Nephron progenitor cell (in vitro differentiated cells): ENCODE measurements around the gene TUBAL3.
"Not testable (repeated sequence)": the region's sequence is repeated elsewhere in the genome, so short reads cannot be mapped to it uniquely, and the experiment has no call there.

Experiments
- DNase-seq: peaks from one replicate; pipeline ENCODE4 v3.0.0; 2021
- H3K27ac Mint-ChIP-seq: 2 replicates; pipeline ENCODE4 v1.8.0; 2021; ENCODE audit warnings: mild to moderate bottlenecking, moderate library complexity, mixed read lengths
- H3K27me3 Mint-ChIP-seq: 2 replicates; pipeline ENCODE4 v1.8.0; 2021; ENCODE audit warnings: mild to moderate bottlenecking, low read depth, mixed read lengths; ENCODE audit not compliant: poor library complexity
- H3K36me3 Mint-ChIP-seq: 2 replicates; pipeline ENCODE4 v1.8.0; 2021; ENCODE audit warnings: low read depth, mixed read lengths
- H3K4me1 Mint-ChIP-seq: 2 replicates; pipeline ENCODE4 v1.8.0; 2021; ENCODE audit warnings: mixed read lengths
- H3K4me3 Mint-ChIP-seq: 2 replicates; pipeline ENCODE4 v1.8.0; 2021; ENCODE audit warnings: mild to moderate bottlenecking, moderate library complexity, mixed read lengths
- H3K9me3 Mint-ChIP-seq: 2 replicates; pipeline ENCODE4 v1.8.0; 2021; ENCODE audit warnings: mild to moderate bottlenecking, moderate library complexity, mixed read lengths
- CTCF ChIP-seq: fragments of 200-600 bp; sonication (generic); IDR thresholded peaks from 2 replicates; pipeline ENCODE4 v1.5.0; 2021; ENCODE audit warnings: antibody characterized with exemption

The TUBAL3 gene

GRCh38 chr10:5385224-5385623 lies 19.4 kb downstream of the TUBAL3 start:
- H3K36me3 Mint-ChIP-seq = no peaks in the 10 kb centered on the region
- no peaks in the 10 kb centered on the region for H3K27me3 Mint-ChIP-seq
- no peak overlapping the region for H3K4me3 Mint-ChIP-seq
- no peaks in the 10 kb centered on the region for H3K4me1 Mint-ChIP-seq
- peaks cover 30% of the 10 kb centered on the region for H3K9me3 Mint-ChIP-seq
- TF ChIP-seq CTCF = no peak
- H3K27ac Mint-ChIP-seq = no peak overlapping the region
- DNase-seq = no peak

DNA sequence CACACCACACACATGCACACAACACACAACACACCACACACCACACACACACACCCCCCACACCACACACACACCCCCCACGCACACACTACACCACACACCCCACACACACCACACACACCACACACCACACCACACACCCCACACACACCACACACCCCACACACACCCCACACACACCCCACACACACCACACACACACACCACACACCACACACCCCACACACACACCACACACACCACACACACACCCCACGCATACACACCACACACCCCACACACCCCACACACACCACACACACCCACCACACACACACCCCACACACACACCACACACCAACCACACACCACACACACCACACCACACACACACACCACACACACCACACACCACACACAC lies 23.4 kb downstream of the TUBAL3 start:
- no peaks in the 10 kb centered on the region for H3K36me3 Mint-ChIP-seq
- H3K9me3 Mint-ChIP-seq = peaks cover 12% of the 10 kb centered on the region
- peaks cover 2% of the 10 kb centered on the region for H3K27me3 Mint-ChIP-seq
- no peaks in the 10 kb centered on the region for H3K4me1 Mint-ChIP-seq
- no peak overlapping the region for H3K4me3 Mint-ChIP-seq
- TF ChIP-seq CTCF = no peak
- no peak for DNase-seq
- no peak overlapping the region for H3K27ac Mint-ChIP-seq

GRCh38 chr10:5380395-5380794 lies 24.2 kb downstream of the TUBAL3 start:
- not testable (repeated sequence) for H3K4me1 Mint-ChIP-seq, H3K27ac Mint-ChIP-seq, H3K4me3 Mint-ChIP-seq, H3K9me3 Mint-ChIP-seq, H3K27me3 Mint-ChIP-seq, DNase-seq, H3K36me3 Mint-ChIP-seq

GRCh38 chr10:5379202-5379601 lies 25.4 kb downstream of the TUBAL3 start:
- not testable (repeated sequence) for DNase-seq, H3K27ac Mint-ChIP-seq, H3K4me3 Mint-ChIP-seq, H3K27me3 Mint-ChIP-seq, H3K4me1 Mint-ChIP-seq, H3K36me3 Mint-ChIP-seq
- H3K9me3 Mint-ChIP-seq = peaks cover 12% of the 10 kb centered on the region

DNA sequence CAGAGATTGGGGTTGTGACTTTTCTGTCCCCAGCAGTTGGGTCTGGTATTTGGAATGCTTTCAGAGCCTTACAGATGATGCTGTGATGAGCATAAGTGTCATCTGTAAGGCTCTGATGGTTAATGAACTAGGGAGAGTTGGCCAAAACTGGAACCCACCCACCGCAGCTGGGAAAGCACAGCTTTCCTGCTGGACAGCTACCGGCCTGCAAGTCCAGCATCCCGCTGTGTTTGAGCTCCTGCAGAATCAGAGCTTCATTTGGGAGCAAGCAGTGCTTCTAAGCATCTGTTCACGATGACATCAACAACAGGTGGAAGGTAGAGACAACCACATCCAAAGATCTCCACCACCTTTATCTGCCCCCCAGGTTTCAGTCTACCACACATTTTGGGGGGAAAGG lies 28.2 kb downstream of the TUBAL3 start:
- no peaks in the 10 kb centered on the region for H3K36me3 Mint-ChIP-seq
- TF ChIP-seq CTCF = no peak

DNA sequence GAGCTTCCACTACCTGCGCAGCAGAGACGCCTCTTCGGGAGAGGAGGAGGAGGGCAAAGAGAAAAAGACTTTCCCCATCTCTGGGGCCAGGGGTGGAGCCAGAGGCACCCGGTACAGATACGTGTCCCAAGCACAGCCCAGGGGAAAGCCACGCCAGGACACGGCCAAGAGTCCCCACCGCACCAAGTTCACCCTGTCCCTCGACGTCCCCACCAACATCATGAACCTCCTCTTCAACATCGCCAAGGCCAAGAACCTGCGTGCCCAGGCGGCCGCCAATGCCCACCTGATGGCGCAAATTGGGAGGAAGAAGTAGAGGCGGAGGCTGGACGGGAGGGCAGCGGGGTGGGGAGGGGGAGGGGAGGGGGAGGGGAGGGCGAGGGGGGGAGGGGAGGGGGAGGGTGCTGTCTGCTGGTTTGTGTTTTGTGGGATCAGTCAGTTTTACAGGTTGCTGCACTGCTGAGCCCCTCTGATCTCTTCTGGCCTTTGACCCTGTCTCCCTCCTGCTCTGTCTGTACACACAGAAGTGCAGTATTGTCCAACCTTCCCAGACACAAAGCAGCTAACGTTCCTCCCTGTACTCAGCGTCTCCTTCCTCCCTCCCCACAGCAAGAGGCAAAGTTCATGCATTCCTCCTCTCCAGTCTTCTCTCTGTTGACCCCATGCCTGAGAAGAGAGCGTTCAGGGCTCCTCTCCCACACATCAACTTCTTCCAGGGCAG lies 30.6 kb downstream of the TUBAL3 start:
- TF ChIP-seq CTCF = no peak
- Mint-ChIP-seq H3K9me3 (peaks cover 44% of the 10 kb centered on the region), H3K4me3 (peak overlapping the region; percentile 37), H3K27me3 (peaks cover 4% of the 10 kb centered on the region), H3K36me3 (no peaks in the 10 kb centered on the region), H3K4me1 (peaks cover 6% of the 10 kb centered on the region), H3K27ac (peak overlapping the region; percentile 49)
- no peak for DNase-seq

More for the DNA sequence above, 28.2 kb downstream of the TUBAL3 start:
- H3K4me1 Mint-ChIP-seq = peaks cover 6% of the 10 kb centered on the region
- no peak for DNase-seq
- H3K27me3 Mint-ChIP-seq = peaks cover 6% of the 10 kb centered on the region
- no peak overlapping the region for H3K27ac Mint-ChIP-seq
- no peak overlapping the region for H3K4me3 Mint-ChIP-seq
- H3K9me3 Mint-ChIP-seq = peaks cover 28% of the 10 kb centered on the region

DNA sequence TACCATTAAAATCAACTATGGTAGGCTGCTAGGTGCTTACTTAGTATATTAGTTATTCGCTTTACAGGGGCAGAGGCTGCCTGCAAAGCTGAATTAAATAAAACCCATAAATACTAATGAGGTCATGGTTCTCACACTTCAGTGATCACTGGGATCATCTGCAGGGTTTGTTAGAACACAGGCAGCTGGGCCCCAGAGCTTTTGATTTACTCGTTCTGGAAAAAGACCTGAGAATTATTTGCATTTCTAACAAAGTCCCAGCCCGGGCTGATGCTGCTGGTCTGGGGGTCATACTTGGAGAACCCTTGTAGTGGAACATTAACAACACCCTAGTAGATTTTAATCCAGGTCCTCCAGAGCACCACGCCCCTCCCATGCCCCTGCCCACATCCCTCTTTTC lies 31.3 kb downstream of the TUBAL3 start:
- Mint-ChIP-seq H3K27me3 (peaks cover 3% of the 10 kb centered on the region), H3K9me3 (peaks cover 46% of the 10 kb centered on the region), H3K36me3 (no peaks in the 10 kb centered on the region), H3K27ac (no peak overlapping the region), H3K4me1 (peaks cover 6% of the 10 kb centered on the region), H3K4me3 (no peak overlapping the region)
- no peak for DNase-seq
- TF ChIP-seq CTCF = no peak
